A549 (cell line): Measurements from ENCODE around the gene KREMEN1. TPM values are rescaled to one million over a fixed set of nuclear protein-coding genes. Genes with fewer than 3 reads are reported as not detected.

Experiments
- ATAC-seq, 2 experiments: fragments of 200-7000 bp in 1 of 2; fragments of >200 bp in 1 of 2; cut with Nextera tagmentation in 1 of 2; cut with Tn5 transposase in 1 of 2; 3 replicates each; pipeline versions ENCODE4 v1.8.0 to v1.9.1; 2018 to 2020; ENCODE audit warnings: mild to moderate bottlenecking in 1 of 2, moderate library complexity in 1 of 2
- CTCF ChIA-PET: fragments of 300-600 bp; sonication (Branson Sonifier 250); formaldehyde crosslinking; extraction: SDS; loops from one replicate; lab custom pipeline; 2021; ENCODE audit warnings: antibody characterized with exemption, inconsistent platforms; lab: Yijun Ruan, JAX
- POLR2A ChIA-PET: fragments of 350-600 bp; formaldehyde crosslinking; extraction: SDS; loops from one replicate; lab custom pipeline; 2021; ENCODE audit warnings: antibody characterized with exemption, inconsistent platforms; lab: Yijun Ruan, JAX
- DNase-seq, 2 experiments: peaks; one replicate each; pipeline versions ENCODE4 v3.0.0 to v3.0.0-alpha.2; 2011 to 2016; ENCODE audit warnings: low read depth in 1 of 2, low spot score in 1 of 2
- FAIRE-seq: peaks from 2 replicates; lab custom pipeline; 2011; peaks lifted over from hg19 to GRCh38; lab: Jason Lieb, UNC
- H3K27ac ChIP-seq, 2 experiments: fragments of >200 bp; sonication (Bioruptor Twin); formaldehyde crosslinking; 3 replicates each; pipeline ENCODE4 v1.5.1; 2016 to 2017
- H3K4me1 ChIP-seq: fragments of >200 bp; sonication (Bioruptor Twin); formaldehyde crosslinking; 3 replicates; pipeline ENCODE4 v1.6.1; 2016
- H3K4me2 ChIP-seq: fragments of >200 bp; sonication (Bioruptor Twin); formaldehyde crosslinking; 3 replicates; pipeline ENCODE4 v1.6.1; 2016
- H3K4me3 ChIP-seq: fragments of >200 bp; sonication (Bioruptor Twin); formaldehyde crosslinking; 3 replicates; pipeline ENCODE4 v1.5.1; 2016
- H3K9me3 ChIP-seq: fragments of >200 bp; sonication (Bioruptor Twin); formaldehyde crosslinking; 3 replicates; pipeline ENCODE4 v1.6.1; 2016
- BHLHE40 ChIP-seq: IDR thresholded peaks from 2 replicates; pipeline ENCODE4 v1.6.1; 2012; ENCODE audit warnings: low read depth, low read length, inconsistent platforms
- CBX8 ChIP-seq: fragments of 200-600 bp; sonication (generic); IDR thresholded peaks from 2 replicates; pipeline ENCODE4 v1.6.1; 2016
- CHD4 ChIP-seq: fragments of 200-600 bp; sonication (generic); IDR thresholded peaks from 2 replicates; pipeline ENCODE4 v1.6.1; 2016; ENCODE audit warnings: antibody characterized with exemption, mild to moderate bottlenecking, borderline replicate concordance
- EP300 ChIP-seq, 2 experiments: fragments of >200 bp; sonication (Bioruptor Twin); formaldehyde crosslinking; IDR thresholded peaks; 2 replicates in 1 of 2; 3 replicates in 1 of 2; pipeline ENCODE4 v1.6.1; 2016 to 2017
- ESRRA ChIP-seq: fragments of 150-350 bp; IDR thresholded peaks from 2 replicates; pipeline ENCODE4 v1.6.1; 2014; ENCODE audit warnings: mild to moderate bottlenecking, low read length, borderline replicate concordance
- FOSL2 ChIP-seq, 2 experiments: fragments of 450-650 bp in 1 of 2; fragments of >200 bp in 1 of 2; sonication (Bioruptor Twin) in 1 of 2; formaldehyde crosslinking; IDR thresholded peaks; 2 replicates each; pipeline versions ENCODE4 v1.5.0 to v1.6.1; 2016 to 2020; ENCODE audit warnings: mild to moderate bottlenecking in 1 of 2, moderate library complexity in 1 of 2
- FOXS1 ChIP-seq: fragments of 250-450 bp; sonication (Bioruptor Pico); IDR thresholded peaks from 2 replicates; pipeline ENCODE4 v1.5.0; 2020; ENCODE audit warnings: mild to moderate bottlenecking, moderate library complexity
- HOXB5 ChIP-seq: fragments of 250-450 bp; sonication (Bioruptor Pico); IDR thresholded peaks from 2 replicates; pipeline ENCODE4 v1.5.0; 2020; ENCODE audit warnings: mild to moderate bottlenecking, moderate library complexity
- JUNB ChIP-seq: fragments of >200 bp; sonication (Bioruptor Twin); formaldehyde crosslinking; IDR thresholded peaks from 2 replicates; pipeline ENCODE4 v1.6.1; 2016
- PHF8 ChIP-seq: fragments of 200-600 bp; sonication (generic); IDR thresholded peaks from 2 replicates; pipeline ENCODE4 v1.6.1; 2016; ENCODE audit warnings: low read depth, mild to moderate bottlenecking, antibody characterized with exemption, moderate library complexity, borderline replicate concordance
- POLR2A ChIP-seq: IDR thresholded peaks from 2 replicates; pipeline ENCODE4 v1.6.1; 2012; ENCODE audit warnings: mild to moderate bottlenecking, low read length
- RAD21 ChIP-seq, 2 experiments: fragments of >200 bp in 1 of 2; sonication (Bioruptor Twin) in 1 of 2; formaldehyde crosslinking in 1 of 2; IDR thresholded peaks in 1 of 2; conservative IDR thresholded peaks in 1 of 2; 2 replicates in 1 of 2; 3 replicates in 1 of 2; pipeline ENCODE4 v1.6.1; 2012 to 2018; ENCODE audit warnings: inconsistent platforms in 1 of 2
- RCOR1 ChIP-seq: fragments of 150-350 bp; IDR thresholded peaks from 2 replicates; pipeline ENCODE4 v1.6.1; 2014; ENCODE audit warnings: antibody characterized with exemption, low read length, low read depth
- RFX5 ChIP-seq: fragments of 450-650 bp; IDR thresholded peaks from 2 replicates; pipeline ENCODE4 v1.7.1; 2014; ENCODE audit warnings: antibody characterized with exemption, mild to moderate bottlenecking, moderate library complexity
- SREBF2 ChIP-seq: fragments of 450-650 bp; IDR thresholded peaks from 2 replicates; pipeline ENCODE4 v1.6.1; 2014; ENCODE audit warnings: mild to moderate bottlenecking, moderate library complexity
- TP53 ChIP-seq: fragments of 250-450 bp; sonication (Bioruptor Pico); IDR thresholded peaks from 2 replicates; pipeline ENCODE4 v1.5.0; 2021; ENCODE audit warnings: mild to moderate bottlenecking, moderate library complexity
- ZSCAN20 ChIP-seq: fragments of 250-450 bp; sonication (Bioruptor Pico); IDR thresholded peaks from 2 replicates; pipeline ENCODE4 v1.8.0; 2022; ENCODE audit warnings: mild to moderate bottlenecking, moderate library complexity
- WGBS: methylation state at CpG from one replicate; pipeline ENCODE4 v1.1.6; 2017; ENCODE audit errors: missing lambda C conversion rate; 5-methylcytosine and 5-hydroxymethylcytosine counted together
- polyA plus RNA-seq, 4 experiments: library from polyadenylated mRNA; depleted of rRNA in 3 of 4; stranded (reverse); fragments of >200 nt; fragmentation: RNase III in 1 of 4; extraction: RNeasy Plus Mini Kit Qiagen cat#74134 plus additional on column Dnase treatment in 1 of 4; gene quantifications; 2 replicates in 3 of 4; 3 replicates in 1 of 4; pipeline ENCODE4 v1.2.3, GENCODE V29; 2011 to 2017
- TF ChIP-seq, protein P1 (sequence below): IDR thresholded peaks from 2 replicates; pipeline ENCODE4 v1.6.1; 2012; ENCODE audit warnings: low read depth, borderline replicate concordance
- TF ChIP-seq, protein P2 (sequence below): fragments of 150-350 bp; IDR thresholded peaks from 2 replicates; pipeline ENCODE4 v1.6.1; 2014; ENCODE audit warnings: low read depth, mild to moderate bottlenecking, low read length
- TF ChIP-seq, protein P3 (sequence below): IDR thresholded peaks from 2 replicates; pipeline ENCODE4 v1.6.1; 2012
- TF ChIP-seq, protein P4 (sequence below): fragments of >200 bp; sonication (Bioruptor Twin); formaldehyde crosslinking; IDR thresholded peaks from 3 replicates; pipeline ENCODE4 v1.5.1; 2016
- TF ChIP-seq, protein P5 (sequence below): IDR thresholded peaks from 2 replicates; pipeline ENCODE4 v1.6.1; 2012

KREMEN1 gene
- polyA plus RNA-seq, 2 of the 4 experiments (the other 2 are of a cell fraction) = 1.7 to 2.5 TPM

DNA sequence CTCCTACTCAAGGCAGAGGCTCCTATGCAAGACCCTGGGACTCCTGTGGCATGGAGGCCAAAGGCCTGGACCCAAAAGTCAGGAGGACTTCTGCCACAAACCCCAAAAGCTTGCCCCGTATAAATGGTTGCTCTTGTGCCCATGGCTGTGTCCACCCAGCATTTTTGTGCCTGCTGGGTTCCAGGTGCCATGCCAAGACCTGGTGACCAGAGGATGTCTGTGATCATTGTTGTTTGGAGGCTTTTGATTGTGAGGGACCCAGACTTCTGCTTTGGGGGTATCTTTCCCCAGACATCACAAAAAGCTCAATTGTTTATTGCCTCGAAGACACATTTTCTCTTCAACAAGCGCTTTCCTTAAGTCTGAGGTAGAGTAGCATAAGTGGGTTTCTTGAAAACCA, 46.3 kb upstream of the KREMEN1 start:
- CTCF ChIA-PET = interaction anchor here (0.8 to 1.0 kb wide), 3 partner anchors 8 to 90 kb away, joined by 3 read pairs; no protein-coding TSS in a partner anchor
- H3K4me1 ChIP-seq = peaks cover 57% of the 10 kb centered on the region
- ATAC-seq (no peak), DNase-seq (no peak), FAIRE-seq (no peak)
- no peak for TF ChIP-seq SREBF2
- no peak for TF ChIP-seq RCOR1
- TF ChIP-seq, protein P1, sequence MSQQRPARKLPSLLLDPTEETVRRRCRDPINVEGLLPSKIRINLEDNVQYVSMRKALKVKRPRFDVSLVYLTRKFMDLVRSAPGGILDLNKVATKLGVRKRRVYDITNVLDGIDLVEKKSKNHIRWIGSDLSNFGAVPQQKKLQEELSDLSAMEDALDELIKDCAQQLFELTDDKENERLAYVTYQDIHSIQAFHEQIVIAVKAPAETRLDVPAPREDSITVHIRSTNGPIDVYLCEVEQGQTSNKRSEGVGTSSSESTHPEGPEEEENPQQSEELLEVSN = no peak
- no peak for TF ChIP-seq PHF8
- no peak for TF ChIP-seq CBX8
- no peak for TF ChIP-seq JUNB
- TF ChIP-seq, protein P2, sequence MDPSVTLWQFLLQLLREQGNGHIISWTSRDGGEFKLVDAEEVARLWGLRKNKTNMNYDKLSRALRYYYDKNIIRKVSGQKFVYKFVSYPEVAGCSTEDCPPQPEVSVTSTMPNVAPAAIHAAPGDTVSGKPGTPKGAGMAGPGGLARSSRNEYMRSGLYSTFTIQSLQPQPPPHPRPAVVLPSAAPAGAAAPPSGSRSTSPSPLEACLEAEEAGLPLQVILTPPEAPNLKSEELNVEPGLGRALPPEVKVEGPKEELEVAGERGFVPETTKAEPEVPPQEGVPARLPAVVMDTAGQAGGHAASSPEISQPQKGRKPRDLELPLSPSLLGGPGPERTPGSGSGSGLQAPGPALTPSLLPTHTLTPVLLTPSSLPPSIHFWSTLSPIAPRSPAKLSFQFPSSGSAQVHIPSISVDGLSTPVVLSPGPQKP = no peak
- no peak for TF ChIP-seq HOXB5 (CRISPR knock-in tag)
- no peak for TF ChIP-seq TP53 (CRISPR knock-in tag)
- no peak for TF ChIP-seq FOXS1
- no peak for TF ChIP-seq RAD21 (conservative IDR thresholded peaks at IDR 0.05 in 1 of 2, IDR thresholded peaks at IDR 0.05 in 1 of 2)
- WGBS = 98% methylated on average over 3 of the region's 3 CpGs
- 0 out of 6 replicates have a peak overlapping the region, but pooled peaks of 1 of the 2 experiments have one; percentile 50 for H3K27ac ChIP-seq
- H3K4me3 ChIP-seq = no peak overlapping the region
- POLR2A ChIA-PET = no interaction called here
- no peaks in the 10 kb centered on the region for H3K9me3 ChIP-seq
- H3K4me2 ChIP-seq = no peak overlapping the region

DNA sequence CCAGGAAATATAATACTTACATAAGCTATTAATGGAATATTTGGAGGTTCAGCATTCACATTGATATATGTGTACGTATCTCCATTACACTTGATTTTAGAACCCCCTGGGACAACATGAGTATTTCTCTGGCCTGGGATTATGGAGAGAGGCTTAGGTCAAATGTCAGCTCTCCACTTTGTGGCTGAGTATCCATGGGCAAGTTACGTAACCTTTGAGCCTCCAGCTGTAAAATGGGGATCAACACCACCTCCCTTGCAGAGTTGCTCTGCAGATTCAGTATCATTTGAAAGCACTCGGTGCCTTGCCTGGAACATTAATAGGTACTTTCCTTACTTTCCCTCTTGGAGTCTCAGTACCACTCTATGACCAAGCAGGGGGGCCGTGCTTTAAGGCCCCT, 44.4 kb upstream of the KREMEN1 start:
- H3K27ac ChIP-seq = peak overlapping the region; percentile 97 to 100; a peak in 5 of 6 replicates
- TF ChIP-seq JUNB (no peak), FOSL2 (IDR thresholded peaks at IDR 0.05) (no peak), FOSL2 (CRISPR knock-in tag; IDR thresholded peaks at IDR 0.05) (no peak), CHD4 (no peak), BHLHE40 (no peak), RFX5 (no peak), PHF8 (no peak), EP300 (IDR thresholded peaks at IDR 0.05) (no peak), ZSCAN20 (CRISPR knock-in tag) (no peak), ESRRA (no peak), POLR2A (no peak)
- TF ChIP-seq, protein P3, sequence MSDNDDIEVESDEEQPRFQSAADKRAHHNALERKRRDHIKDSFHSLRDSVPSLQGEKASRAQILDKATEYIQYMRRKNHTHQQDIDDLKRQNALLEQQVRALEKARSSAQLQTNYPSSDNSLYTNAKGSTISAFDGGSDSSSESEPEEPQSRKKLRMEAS = no peak
- TF ChIP-seq, protein P4, sequence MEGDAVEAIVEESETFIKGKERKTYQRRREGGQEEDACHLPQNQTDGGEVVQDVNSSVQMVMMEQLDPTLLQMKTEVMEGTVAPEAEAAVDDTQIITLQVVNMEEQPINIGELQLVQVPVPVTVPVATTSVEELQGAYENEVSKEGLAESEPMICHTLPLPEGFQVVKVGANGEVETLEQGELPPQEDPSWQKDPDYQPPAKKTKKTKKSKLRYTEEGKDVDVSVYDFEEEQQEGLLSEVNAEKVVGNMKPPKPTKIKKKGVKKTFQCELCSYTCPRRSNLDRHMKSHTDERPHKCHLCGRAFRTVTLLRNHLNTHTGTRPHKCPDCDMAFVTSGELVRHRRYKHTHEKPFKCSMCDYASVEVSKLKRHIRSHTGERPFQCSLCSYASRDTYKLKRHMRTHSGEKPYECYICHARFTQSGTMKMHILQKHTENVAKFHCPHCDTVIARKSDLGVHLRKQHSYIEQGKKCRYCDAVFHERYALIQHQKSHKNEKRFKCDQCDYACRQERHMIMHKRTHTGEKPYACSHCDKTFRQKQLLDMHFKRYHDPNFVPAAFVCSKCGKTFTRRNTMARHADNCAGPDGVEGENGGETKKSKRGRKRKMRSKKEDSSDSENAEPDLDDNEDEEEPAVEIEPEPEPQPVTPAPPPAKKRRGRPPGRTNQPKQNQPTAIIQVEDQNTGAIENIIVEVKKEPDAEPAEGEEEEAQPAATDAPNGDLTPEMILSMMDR = no peak
- TF ChIP-seq, protein P5, sequence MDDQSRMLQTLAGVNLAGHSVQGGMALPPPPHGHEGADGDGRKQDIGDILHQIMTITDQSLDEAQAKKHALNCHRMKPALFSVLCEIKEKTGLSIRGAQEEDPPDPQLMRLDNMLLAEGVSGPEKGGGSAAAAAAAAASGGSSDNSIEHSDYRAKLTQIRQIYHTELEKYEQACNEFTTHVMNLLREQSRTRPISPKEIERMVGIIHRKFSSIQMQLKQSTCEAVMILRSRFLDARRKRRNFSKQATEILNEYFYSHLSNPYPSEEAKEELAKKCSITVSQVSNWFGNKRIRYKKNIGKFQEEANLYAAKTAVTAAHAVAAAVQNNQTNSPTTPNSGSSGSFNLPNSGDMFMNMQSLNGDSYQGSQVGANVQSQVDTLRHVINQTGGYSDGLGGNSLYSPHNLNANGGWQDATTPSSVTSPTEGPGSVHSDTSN = no peak
- TF ChIP-seq, protein P2 = no peak
- H3K4me2 ChIP-seq = peak overlapping the region; percentile 9; the same call in 1 of the 3 replicates
- WGBS = 95% methylated on average over 4 of the region's 4 CpGs
- FAIRE-seq (no peak), ATAC-seq (no peak), DNase-seq (no peak)
- H3K4me1 ChIP-seq = peaks cover 59% of the 10 kb centered on the region
- H3K4me3 ChIP-seq = no peak overlapping the region
- no peaks in the 10 kb centered on the region for H3K9me3 ChIP-seq
- ChIA-PET CTCF (interaction anchor here (1.2 to 2.5 kb wide), 2 partner anchors 12 kb away, joined by 3 to 19 read pairs; no protein-coding TSS in a partner anchor), POLR2A (no interaction called here)
